HUES48 (cell line): Measurements from ENCODE around the gene NPDC1.
"Not testable (repeated sequence)": the region's sequence is repeated elsewhere in the genome, so short reads cannot be mapped to it uniquely, and the experiment has no call there.

Experiments used
- H3K27ac ChIP-seq: one replicate; pipeline ENCODE4 v1.7.0; 2013; ENCODE audit warnings: low read depth, low read length, inconsistent platforms
- H3K27me3 ChIP-seq: 2 replicates; pipeline ENCODE4 v1.6.1; 2013; ENCODE audit warnings: mild to moderate bottlenecking, low read length; ENCODE audit not compliant: control insufficient read depth, insufficient read depth
- H3K36me3 ChIP-seq: 2 replicates; pipeline ENCODE4 v1.6.1; 2013; ENCODE audit warnings: low read length; ENCODE audit not compliant: control insufficient read depth, insufficient read depth
- H3K4me1 ChIP-seq: 2 replicates; pipeline ENCODE4 v1.6.1; 2013; ENCODE audit warnings: mild to moderate bottlenecking, low read length; ENCODE audit not compliant: control insufficient read depth, insufficient read depth
- H3K4me3 ChIP-seq: 2 replicates; pipeline ENCODE4 v1.5.1; 2013; ENCODE audit warnings: mild to moderate bottlenecking, low read depth, low read length
- H3K9ac ChIP-seq: 2 replicates; pipeline ENCODE4 v1.6.1; 2013; ENCODE audit warnings: mild to moderate bottlenecking, low read depth, low read length, moderate library complexity
- H3K9me3 ChIP-seq: 2 replicates; pipeline ENCODE4 v1.6.1; 2013; ENCODE audit warnings: low read length; ENCODE audit not compliant: control insufficient read depth, insufficient read depth

NPDC1 gene

DNA sequence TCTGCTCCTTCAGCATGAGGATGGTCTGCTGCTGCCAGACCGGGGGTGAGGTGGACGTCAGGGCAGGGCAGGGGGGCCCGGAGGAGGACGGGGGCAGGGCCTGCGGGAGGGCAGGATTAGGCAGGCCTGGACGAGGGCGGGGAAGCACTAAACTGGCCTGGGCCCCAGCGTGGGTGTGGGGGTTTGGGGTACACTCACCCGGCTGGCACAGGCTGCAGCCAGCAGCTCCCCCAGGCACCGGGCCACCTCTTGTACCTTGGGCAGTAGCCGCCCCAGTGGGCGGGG, 18.8 kb upstream of the NPDC1 start:
- Histone ChIP-seq H3K4me3 (no peak overlapping the region), H3K27ac (no peak overlapping the region), H3K36me3 (peaks cover 9% of the 10 kb centered on the region; the same call in 1 of the 2 replicates)

GRCh38 chr9:137064027-137064879, 18.3 kb upstream of the NPDC1 start:
- Histone ChIP-seq H3K27ac (no peak overlapping the region), H3K4me1 (peaks cover 4% of the 10 kb centered on the region; the same call in 1 of the 2 replicates), H3K27me3 (peaks cover 2% of the 10 kb centered on the region), H3K36me3 (peaks cover 9% of the 10 kb centered on the region; the same call in 1 of the 2 replicates), H3K4me3 (no peak overlapping the region), H3K9me3 (no peaks in the 10 kb centered on the region), H3K9ac (no peak overlapping the region)

More for the DNA sequence above, 18.8 kb upstream of the NPDC1 start:
- H3K27me3 ChIP-seq: peaks cover 6% of the 10 kb centered on the region
- no peaks in the 10 kb centered on the region for H3K9me3 ChIP-seq
- H3K9ac ChIP-seq: no peak overlapping the region
- H3K4me1 ChIP-seq: peaks cover 4% of the 10 kb centered on the region; the same call in 1 of the 2 replicates

GRCh38 chr9:137063311-137064026, 17.5 kb upstream of the NPDC1 start:
- Histone ChIP-seq H3K9me3 (no peaks in the 10 kb centered on the region), H3K4me1 (0 out of 2 replicates have a peak, but pooled peaks cover 4% of the 10 kb centered on the region), H3K27ac (no peak overlapping the region), H3K4me3 (no peak overlapping the region), H3K36me3 (peaks cover 9% of the 10 kb centered on the region; the same call in 1 of the 2 replicates), H3K27me3 (no peaks in the 10 kb centered on the region), H3K9ac (no peak overlapping the region)

DNA sequence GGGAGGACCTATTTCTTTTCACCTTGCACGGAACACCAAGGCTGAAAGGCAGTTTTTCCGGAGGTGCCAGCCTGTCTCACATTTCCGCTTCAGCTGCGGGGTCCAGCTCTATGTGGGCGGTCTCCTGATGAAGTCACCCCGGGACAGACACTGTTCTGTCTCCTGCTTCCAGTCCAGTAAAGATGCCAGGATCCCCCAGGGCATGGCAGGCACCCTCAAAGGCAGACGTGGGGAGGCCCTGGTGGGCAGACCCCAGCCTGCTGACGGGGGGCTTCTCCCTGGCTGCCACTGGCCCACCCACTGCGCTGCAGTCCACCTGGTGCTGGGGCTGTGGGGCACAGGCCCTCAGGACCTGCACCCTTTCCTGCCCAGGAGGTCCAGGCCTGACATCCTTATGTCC, 16.8 kb upstream of the NPDC1 start:
- not testable (repeated sequence) for H3K9me3 ChIP-seq, H3K9ac ChIP-seq, H3K4me1 ChIP-seq, H3K27ac ChIP-seq, H3K4me3 ChIP-seq, H3K36me3 ChIP-seq, H3K27me3 ChIP-seq

GRCh38 chr9:137062384-137062783, 16.4 kb upstream of the NPDC1 start:
- no peak overlapping the region for H3K27ac ChIP-seq
- no peaks in the 10 kb centered on the region for H3K9me3 ChIP-seq
- H3K9ac ChIP-seq: no peak overlapping the region
- no peak overlapping the region for H3K4me3 ChIP-seq
- no peaks in the 10 kb centered on the region for H3K27me3 ChIP-seq
- H3K4me1 ChIP-seq: no peaks in the 10 kb centered on the region
- H3K36me3 ChIP-seq: peaks cover 9% of the 10 kb centered on the region; the same call in 1 of the 2 replicates

DNA sequence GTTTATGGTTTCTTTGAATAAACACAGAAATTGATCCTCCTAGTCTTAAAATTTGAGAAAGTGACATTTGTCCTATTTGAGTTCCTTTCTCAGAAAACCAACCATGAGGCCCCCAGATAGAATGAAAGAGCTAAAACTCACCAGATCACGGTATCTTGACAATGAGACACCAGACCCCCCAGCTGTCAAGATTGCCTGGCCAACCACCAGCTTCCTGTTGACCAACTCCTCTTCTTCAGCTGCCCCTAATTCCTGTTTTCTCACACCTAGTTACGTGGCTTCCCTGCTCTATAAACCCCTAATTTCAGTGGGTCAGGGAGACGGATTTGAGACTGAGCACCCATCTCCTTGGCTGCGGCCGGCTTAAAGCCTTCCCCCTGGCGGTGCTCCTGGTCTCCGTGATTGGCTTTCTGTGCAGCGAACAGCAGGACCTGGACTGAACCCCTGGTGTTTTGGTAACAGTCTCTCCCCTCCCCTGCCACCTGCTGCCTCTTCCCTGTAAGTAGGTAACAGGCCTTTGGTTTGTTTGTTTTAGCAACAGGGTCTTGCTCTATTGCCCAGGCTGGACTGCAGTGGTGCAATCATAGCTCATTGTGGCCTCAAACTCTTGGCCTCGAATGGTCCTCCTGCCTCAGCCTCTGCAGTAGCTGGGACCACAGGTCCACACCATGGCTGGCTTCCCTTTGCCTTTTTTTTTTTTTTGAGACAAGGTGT, 12.7 kb upstream of the NPDC1 start:
- Histone ChIP-seq H3K27me3 (peaks cover 19% of the 10 kb centered on the region), H3K4me1 (no peaks in the 10 kb centered on the region; the same call in 1 of the 2 replicates), H3K4me3 (no peak overlapping the region), H3K36me3 (no peaks in the 10 kb centered on the region), H3K9me3 (no peaks in the 10 kb centered on the region), H3K9ac (no peak overlapping the region), H3K27ac (no peak overlapping the region)

GRCh38 chr9:137057545-137057944, 11.6 kb upstream of the NPDC1 start:
- H3K27ac ChIP-seq: no peak overlapping the region
- H3K36me3 ChIP-seq: no peaks in the 10 kb centered on the region
- no peak overlapping the region for H3K9ac ChIP-seq
- no peaks in the 10 kb centered on the region for H3K9me3 ChIP-seq
- peaks cover 3% of the 10 kb centered on the region for H3K4me1 ChIP-seq
- H3K4me3 ChIP-seq: no peak overlapping the region
- peaks cover 31% of the 10 kb centered on the region for H3K27me3 ChIP-seq

- peaks cover 37% of the 10 kb centered on the region for H3K27me3 ChIP-seq
Observed at GRCh38 chr9:137056739-137057415, 10.9 kb upstream of the NPDC1 start.

GRCh38 chr9:137055385-137056364, 9.7 kb upstream of the NPDC1 start:
- Histone ChIP-seq H3K36me3 (no peaks in the 10 kb centered on the region), H3K4me3 (no peak overlapping the region), H3K9ac (no peak overlapping the region), H3K9me3 (no peaks in the 10 kb centered on the region), H3K27ac (no peak overlapping the region), H3K4me1 (peaks cover 3% of the 10 kb centered on the region), H3K27me3 (peaks cover 49% of the 10 kb centered on the region)

More at GRCh38 chr9:137056739-137057415, 10.9 kb upstream of the NPDC1 start:
- Histone ChIP-seq H3K4me3 (no peak overlapping the region), H3K36me3 (no peaks in the 10 kb centered on the region), H3K27ac (no peak overlapping the region), H3K9ac (no peak overlapping the region), H3K9me3 (no peaks in the 10 kb centered on the region), H3K4me1 (peaks cover 3% of the 10 kb centered on the region)
